Endometrial microvascular endothelial cells (primary cell): ENCODE data around the gene PDSS2. TPM values are rescaled to one million over a fixed set of nuclear protein-coding genes. Genes with fewer than 3 reads are reported as not detected.
"Not testable (repeated sequence)": the region's sequence is repeated elsewhere in the genome, so short reads cannot be mapped to it uniquely, and the experiment has no call there.

Source experiments
- in situ Hi-C: cut with HindIII; loops from 2 replicates; pipeline ENCODE4 v1.10.0; 2017; ENCODE audit warnings: low sequenced_read_pairs, low pct_unique_long_range_greater_than_20kb; ENCODE audit errors: inconsistent ontology term
- total RNA-seq: library from RNA; depleted of rRNA; stranded (reverse); fragments of >200 nt; gene quantifications from one replicate; pipeline ENCODE4 v1.2.3, GENCODE V29; 2015; ENCODE audit errors: inconsistent ontology term

The PDSS2 gene
- total RNA-seq, 1 donor from 2014 or later: 9.5 TPM

GRCh38 chr6:107209406-107210305 is 249.7 kb downstream of the PDSS2 start:
- in situ Hi-C loops: no loop called here

GRCh38 chr6:107207251-107207873 is 252.0 kb downstream of the PDSS2 start:
- in situ Hi-C loops: no loop called here

- in situ Hi-C loops: no loop called here
Observed at GRCh38 chr6:107205058-107205998, 254.0 kb downstream of the PDSS2 start.

- in situ Hi-C loops: no loop called here
Observed at GRCh38 chr6:107202876-107203468, 256.4 kb downstream of the PDSS2 start.

GRCh38 chr6:107198631-107199416 is 260.5 kb downstream of the PDSS2 start:
- in situ Hi-C loops: no loop called here

GRCh38 chr6:107196152-107196551 is 263.2 kb downstream of the PDSS2 start:
- in situ Hi-C loops: no loop called here

GRCh38 chr6:107194723-107195122 is 264.6 kb downstream of the PDSS2 start:
- in situ Hi-C loops: not testable (repeated sequence)

- in situ Hi-C loops: no loop called here
Observed at GRCh38 chr6:107192830-107193229, 266.5 kb downstream of the PDSS2 start.

- in situ Hi-C loops: no loop called here
Observed at GRCh38 chr6:107187630-107188029, 271.7 kb downstream of the PDSS2 start.

- in situ Hi-C loops: no loop called here
Observed at GRCh38 chr6:107186047-107186446, 273.3 kb downstream of the PDSS2 start.

- in situ Hi-C loops: no loop called here
Observed at GRCh38 chr6:107185391-107185970, 273.9 kb downstream of the PDSS2 start.

GRCh38 chr6:107184435-107184834 is 274.9 kb downstream of the PDSS2 start:
- in situ Hi-C loops: no loop called here

GRCh38 chr6:107180099-107180498 is 279.3 kb downstream of the PDSS2 start:
- in situ Hi-C loops: no loop called here

- in situ Hi-C loops: no loop called here
Observed at GRCh38 chr6:107179004-107179403, 280.4 kb downstream of the PDSS2 start.

- in situ Hi-C loops: no loop called here
Observed at GRCh38 chr6:107173779-107174178, 285.6 kb downstream of the PDSS2 start.

- in situ Hi-C loops: no loop called here
Observed at GRCh38 chr6:107171513-107171912, 287.9 kb downstream of the PDSS2 start.

GRCh38 chr6:107164299-107164698 is 295.1 kb downstream of the PDSS2 start:
- in situ Hi-C loops: not testable (repeated sequence)

GRCh38 chr6:107161521-107161920 is 297.8 kb downstream of the PDSS2 start:
- in situ Hi-C loops: no loop called here
